ENCODE measurements around the gene PNPLA1. TPM values are rescaled to one million over a fixed set of nuclear protein-coding genes. Genes with fewer than 3 reads are reported as not detected.

Gene PNPLA1
- total RNA-seq, 2 donors from 2014 or later, result not detected

- H3K9me3 Mint-ChIP-seq, result no peaks in the 10 kb centered on the region
- no peaks in the 10 kb centered on the region for H3K9me3 ChIP-seq (ENCODE audit: control insufficient read depth, low read length)
- H3K4me1 ChIP-seq (ENCODE audit: control insufficient read depth, insufficient read depth, low read length), result no peaks in the 10 kb centered on the region
- no peaks in the 10 kb centered on the region for H3K36me3 ChIP-seq (ENCODE audit: control insufficient read depth, insufficient read depth, low read length)
- H3K4me3 Mint-ChIP-seq, result no peak overlapping the region
- TF ChIP-seq, protein P1, sequence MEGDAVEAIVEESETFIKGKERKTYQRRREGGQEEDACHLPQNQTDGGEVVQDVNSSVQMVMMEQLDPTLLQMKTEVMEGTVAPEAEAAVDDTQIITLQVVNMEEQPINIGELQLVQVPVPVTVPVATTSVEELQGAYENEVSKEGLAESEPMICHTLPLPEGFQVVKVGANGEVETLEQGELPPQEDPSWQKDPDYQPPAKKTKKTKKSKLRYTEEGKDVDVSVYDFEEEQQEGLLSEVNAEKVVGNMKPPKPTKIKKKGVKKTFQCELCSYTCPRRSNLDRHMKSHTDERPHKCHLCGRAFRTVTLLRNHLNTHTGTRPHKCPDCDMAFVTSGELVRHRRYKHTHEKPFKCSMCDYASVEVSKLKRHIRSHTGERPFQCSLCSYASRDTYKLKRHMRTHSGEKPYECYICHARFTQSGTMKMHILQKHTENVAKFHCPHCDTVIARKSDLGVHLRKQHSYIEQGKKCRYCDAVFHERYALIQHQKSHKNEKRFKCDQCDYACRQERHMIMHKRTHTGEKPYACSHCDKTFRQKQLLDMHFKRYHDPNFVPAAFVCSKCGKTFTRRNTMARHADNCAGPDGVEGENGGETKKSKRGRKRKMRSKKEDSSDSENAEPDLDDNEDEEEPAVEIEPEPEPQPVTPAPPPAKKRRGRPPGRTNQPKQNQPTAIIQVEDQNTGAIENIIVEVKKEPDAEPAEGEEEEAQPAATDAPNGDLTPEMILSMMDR (conservative IDR thresholded peaks at IDR 0.05), result no peak
- H3K4me1 Mint-ChIP-seq, result peaks cover 10% of the 10 kb centered on the region
- H3K36me3 Mint-ChIP-seq (ENCODE audit: low read depth), result no peaks in the 10 kb centered on the region
- H3K27me3 ChIP-seq (ENCODE audit: control insufficient read depth, insufficient read depth, low read length, poor library complexity, severe bottlenecking), result peaks cover 14% of the 10 kb centered on the region
- no peak overlapping the region for H3K9ac ChIP-seq (ENCODE audit: extremely low read depth, low read length, poor library complexity, severe bottlenecking)
- H3K27ac Mint-ChIP-seq, result no peak overlapping the region
- peak; percentile 53 for DNase-seq
- WGBS, 2 experiments (ENCODE audit: insufficient coverage in 1 of 2, insufficient read length in 1 of 2), result 54 to 71% methylated on average over 10 to 20 of the region's 20 CpGs
- peaks cover 19% of the 10 kb centered on the region for H3K27me3 Mint-ChIP-seq (ENCODE audit: insufficient read depth)
- H3K27ac ChIP-seq (ENCODE audit: low read depth, low read length), result no peak overlapping the region
- no peak overlapping the region for H3K4me3 ChIP-seq (ENCODE audit: low read length)
Observed at GRCh38 chr6:36333931-36334725, 64.3 kb downstream of the PNPLA1 start.

- DNase-seq, result peak; percentile 38
- H3K27ac Mint-ChIP-seq, result no peak overlapping the region
- Histone ChIP-seq H3K27me3 (ENCODE audit: control insufficient read depth, insufficient read depth, low read length, poor library complexity, severe bottlenecking) (peaks cover 23% of the 10 kb centered on the region), H3K4me3 (ENCODE audit: low read length) (no peak overlapping the region), H3K27ac (ENCODE audit: low read depth, low read length) (no peak overlapping the region), H3K4me1 (ENCODE audit: control insufficient read depth, insufficient read depth, low read length) (no peaks in the 10 kb centered on the region), H3K36me3 (ENCODE audit: control insufficient read depth, insufficient read depth, low read length) (no peaks in the 10 kb centered on the region), H3K9me3 (ENCODE audit: control insufficient read depth, low read length) (no peaks in the 10 kb centered on the region), H3K9ac (ENCODE audit: extremely low read depth, low read length, poor library complexity, severe bottlenecking) (no peak overlapping the region)
- WGBS, 2 experiments (ENCODE audit: insufficient coverage in 1 of 2, insufficient read length in 1 of 2), result 92 to 96% methylated on average over 11 to 14 of the region's 14 CpGs
- H3K36me3 Mint-ChIP-seq (ENCODE audit: low read depth), result no peaks in the 10 kb centered on the region
- H3K9me3 Mint-ChIP-seq, result no peaks in the 10 kb centered on the region
- peaks cover 10% of the 10 kb centered on the region for H3K4me1 Mint-ChIP-seq
- TF ChIP-seq, protein P1 (conservative IDR thresholded peaks at IDR 0.05), result no peak
- no peak overlapping the region for H3K4me3 Mint-ChIP-seq
- H3K27me3 Mint-ChIP-seq (ENCODE audit: insufficient read depth), result peaks cover 27% of the 10 kb centered on the region
Observed at GRCh38 chr6:36334832-36335459, 65.1 kb downstream of the PNPLA1 start.

GRCh38 chr6:36335465-36336207 lies 65.8 kb downstream of the PNPLA1 start:
- H3K4me3 Mint-ChIP-seq, result no peak overlapping the region
- TF ChIP-seq, protein P1 (conservative IDR thresholded peaks at IDR 0.05), result no peak

More at GRCh38 chr6:36335465-36336207, 65.8 kb downstream of the PNPLA1 start:
- Histone ChIP-seq H3K27me3 (ENCODE audit: control insufficient read depth, insufficient read depth, low read length, poor library complexity, severe bottlenecking) (peaks cover 30% of the 10 kb centered on the region), H3K27ac (ENCODE audit: low read depth, low read length) (no peak overlapping the region), H3K9ac (ENCODE audit: extremely low read depth, low read length, poor library complexity, severe bottlenecking) (no peak overlapping the region), H3K4me1 (ENCODE audit: control insufficient read depth, insufficient read depth, low read length) (peaks cover 3% of the 10 kb centered on the region), H3K4me3 (ENCODE audit: low read length) (no peak overlapping the region), H3K9me3 (ENCODE audit: control insufficient read depth, low read length) (no peaks in the 10 kb centered on the region), H3K36me3 (ENCODE audit: control insufficient read depth, insufficient read depth, low read length) (no peaks in the 10 kb centered on the region)
- peak; percentile 24 for DNase-seq
- Mint-ChIP-seq H3K27me3 (ENCODE audit: insufficient read depth) (peaks cover 34% of the 10 kb centered on the region), H3K4me1 (peaks cover 14% of the 10 kb centered on the region), H3K27ac (no peak overlapping the region), H3K9me3 (no peaks in the 10 kb centered on the region), H3K36me3 (ENCODE audit: low read depth) (no peaks in the 10 kb centered on the region)
- 91 to 96% methylated on average over 9 to 14 of the region's 14 CpGs for WGBS, 2 experiments (ENCODE audit: insufficient coverage in 1 of 2, insufficient read length in 1 of 2)

Data from endodermal cell (in vitro differentiated cells).